Dermis blood vessel endothelial cell (primary cell): ENCODE data around the gene FFAR1. TPM values are rescaled to one million over a fixed set of nuclear protein-coding genes. Genes with fewer than 3 reads are reported as not detected.
A peak's percentile ranks its signal among the peaks of the same experiment; 100 is the strongest.

Experiments
- DNase-seq: peaks from one replicate; pipeline ENCODE4 v3.0.0; 2010
- total RNA-seq: library from RNA; depleted of rRNA; stranded (reverse); fragments of >200 nt; gene quantifications from 2 replicates; pipeline ENCODE4 v1.2.3, GENCODE V29; 2014

FFAR1 gene
- total RNA-seq = not detected in 2 replicates

GRCh38 chr19:35347171-35347929, at the start of gene FFAR1:
TSS of gene FFAR1 (plus strand) at chr19:35347902. CDS start at chr19:35351552, 3,650 bp downstream.
- DNase-seq = no peak

- no peak for DNase-seq
Measured at GRCh38 chr19:35297922-35298321, 49.8 kb upstream of the FFAR1 start.

- no peak for DNase-seq
Measured at GRCh38 chr19:35298561-35298972, 49.1 kb upstream of the FFAR1 start.

- DNase-seq = peak; percentile 11
Measured at GRCh38 chr19:35299523-35300338, 48.0 kb upstream of the FFAR1 start.

GRCh38 chr19:35300339-35300649, 47.4 kb upstream of the FFAR1 start:
- DNase-seq = no peak

GRCh38 chr19:35301961-35302360, 45.7 kb upstream of the FFAR1 start:
- DNase-seq = no peak

- no peak for DNase-seq
Measured at GRCh38 chr19:35302446-35302845, 45.3 kb upstream of the FFAR1 start.

- no peak for DNase-seq
Measured at GRCh38 chr19:35303357-35303915, 44.3 kb upstream of the FFAR1 start.

GRCh38 chr19:35304036-35304435, 43.7 kb upstream of the FFAR1 start:
- DNase-seq = no peak

GRCh38 chr19:35305181-35305580, 42.5 kb upstream of the FFAR1 start:
- DNase-seq = no peak

- peak; percentile 30 for DNase-seq
Measured at GRCh38 chr19:35306473-35307246, 41.0 kb upstream of the FFAR1 start.

- no peak for DNase-seq
Measured at GRCh38 chr19:35307931-35308330, 39.8 kb upstream of the FFAR1 start.

- no peak for DNase-seq
Measured at GRCh38 chr19:35308910-35309309, 38.8 kb upstream of the FFAR1 start.

GRCh38 chr19:35309481-35310279, 38.0 kb upstream of the FFAR1 start:
- DNase-seq = peak; percentile 50

- no peak for DNase-seq
Measured at GRCh38 chr19:35310331-35310730, 37.4 kb upstream of the FFAR1 start.

- DNase-seq = no peak
Measured at GRCh38 chr19:35310811-35311465, 36.8 kb upstream of the FFAR1 start.

- no peak for DNase-seq
Measured at GRCh38 chr19:35311901-35312665, 35.6 kb upstream of the FFAR1 start.

GRCh38 chr19:35313587-35313986, 34.1 kb upstream of the FFAR1 start:
- no peak for DNase-seq

GRCh38 chr19:35314031-35314430, 33.7 kb upstream of the FFAR1 start:
- no peak for DNase-seq

- no peak for DNase-seq
Measured at GRCh38 chr19:35314858-35315470, 32.7 kb upstream of the FFAR1 start.
